Left ventricle myocardium superior (tissue), 1 donor: ENCODE data around the gene SLC22A23. TPM values are rescaled to one million over a fixed set of nuclear protein-coding genes. Genes with fewer than 3 reads are reported as not detected.

Experiments
- ATAC-seq: fragments of 200-7000 bp; cut with Tn5 transposase; one replicate; pipeline ENCODE4 v1.9.1; 2020; ENCODE audit warnings: mild to moderate bottlenecking, moderate library complexity
- DNase-seq: peaks from one replicate; pipeline ENCODE4 v3.0.0-alpha.2; 2020
- intact Hi-C: fragments of 100-400 bp; cut with micrococcal nuclease; formaldehyde crosslinking; loops from one replicate; pipeline ENCODE4 v1.11.0; 2022
- total RNA-seq: library from RNA; stranded (reverse); fragmentation: NEBNext Ultra II Directional; extraction: Animal tissue kit (Norgen Biotek cat#: 25700); gene quantifications from one replicate; pipeline ENCODE4 v1.2.1, GENCODE V29; 2021
- donor health status: DM: no; HTN: yes; CAD: no; lungs with severe emphysema.

Gene SLC22A23
- total RNA-seq, 1 donor from 2014 or later = 7.1 TPM

- ATAC-seq (peak; percentile 60), DNase-seq (peak; percentile 48)
- intact Hi-C loops = no loop called here
These were observed 46.2 kb downstream of the SLC22A23 start for GRCh38 chr6:3410385-3411360.

GRCh38 chr6:3409699-3410384 lies 47.0 kb downstream of the SLC22A23 start:
- no peak for DNase-seq
- ATAC-seq = no peak
- intact Hi-C loops = no loop called here

- DNase-seq (no peak), ATAC-seq (no peak)
- intact Hi-C loops = no loop called here
These were observed 48.2 kb downstream of the SLC22A23 start for GRCh38 chr6:3408665-3409064.

GRCh38 chr6:3407840-3408239 lies 49.0 kb downstream of the SLC22A23 start:
- no peak for ATAC-seq
- intact Hi-C loops = no loop called here
- no peak for DNase-seq

- ATAC-seq = no peak
- intact Hi-C loops = no loop called here
- DNase-seq = no peak
These were observed 49.7 kb downstream of the SLC22A23 start for GRCh38 chr6:3406891-3407809.

- ATAC-seq (no peak), DNase-seq (no peak)
- intact Hi-C loops = no loop called here
These were observed 50.5 kb downstream of the SLC22A23 start for GRCh38 chr6:3406362-3406821.

GRCh38 chr6:3405679-3406078 lies 51.2 kb downstream of the SLC22A23 start:
- ATAC-seq = peak; percentile 72
- DNase-seq = no peak
- intact Hi-C loops = no loop called here

GRCh38 chr6:3405182-3405518 lies 51.7 kb downstream of the SLC22A23 start:
- DNase-seq (no peak), ATAC-seq (no peak)
- intact Hi-C loops = no loop called here

GRCh38 chr6:3403238-3404173 lies 53.3 kb downstream of the SLC22A23 start:
- intact Hi-C loops = no loop called here
- peak; percentile 21 for ATAC-seq
- DNase-seq = no peak

- DNase-seq = no peak
- intact Hi-C loops = no loop called here
- ATAC-seq = no peak
These were observed 54.3 kb downstream of the SLC22A23 start for GRCh38 chr6:3402310-3403237.

- DNase-seq (no peak), ATAC-seq (no peak)
- intact Hi-C loops = no loop called here
These were observed 56.7 kb downstream of the SLC22A23 start for GRCh38 chr6:3400162-3400561.

GRCh38 chr6:3398755-3399696 lies 57.8 kb downstream of the SLC22A23 start:
- intact Hi-C loops = no loop called here
- DNase-seq = no peak
- ATAC-seq = no peak

- DNase-seq = no peak
- no peak for ATAC-seq
- intact Hi-C loops = no loop called here
These were observed 58.7 kb downstream of the SLC22A23 start for GRCh38 chr6:3398165-3398562.

- ATAC-seq (no peak), DNase-seq (no peak)
- intact Hi-C loops = no loop called here
These were observed 59.4 kb downstream of the SLC22A23 start for GRCh38 chr6:3397229-3398164.

- DNase-seq (no peak), ATAC-seq (no peak)
- intact Hi-C loops = no loop called here
These were observed 60.2 kb downstream of the SLC22A23 start for GRCh38 chr6:3396503-3397180.
